C4-2B (cell line): ENCODE data around the gene NLGN2.

Experiments
- CTCF ChIP-seq: fragments of 450-650 bp; conservative IDR thresholded peaks from 2 replicates; pipeline ENCODE4 v1.5.1; 2017; ENCODE audit warnings: mild to moderate bottlenecking
- ZFX ChIP-seq: fragments of 450-650 bp; IDR thresholded peaks from 2 replicates; pipeline ENCODE4 v1.6.1; 2017

GRCh38 chr17:7427549-7427948 is 19.9 kb downstream of the NLGN2 start:
- TF ChIP-seq CTCF (no peak), ZFX (no peak)
